GM19043 (cell line): ENCODE measurements around the gene ZNF248.
"Not testable (repeated sequence)": the region's sequence is repeated elsewhere in the genome, so short reads cannot be mapped to it uniquely, and the experiment has no call there.

Experiments used
- ATAC-seq: cut with Tn5 transposase; IDR thresholded peaks from one replicate; pipeline ENCODE4 v1.9.1; 2021; ENCODE audit warnings: low read depth; ENCODE audit not compliant: unreplicated experiment

ZNF248 gene

DNA sequence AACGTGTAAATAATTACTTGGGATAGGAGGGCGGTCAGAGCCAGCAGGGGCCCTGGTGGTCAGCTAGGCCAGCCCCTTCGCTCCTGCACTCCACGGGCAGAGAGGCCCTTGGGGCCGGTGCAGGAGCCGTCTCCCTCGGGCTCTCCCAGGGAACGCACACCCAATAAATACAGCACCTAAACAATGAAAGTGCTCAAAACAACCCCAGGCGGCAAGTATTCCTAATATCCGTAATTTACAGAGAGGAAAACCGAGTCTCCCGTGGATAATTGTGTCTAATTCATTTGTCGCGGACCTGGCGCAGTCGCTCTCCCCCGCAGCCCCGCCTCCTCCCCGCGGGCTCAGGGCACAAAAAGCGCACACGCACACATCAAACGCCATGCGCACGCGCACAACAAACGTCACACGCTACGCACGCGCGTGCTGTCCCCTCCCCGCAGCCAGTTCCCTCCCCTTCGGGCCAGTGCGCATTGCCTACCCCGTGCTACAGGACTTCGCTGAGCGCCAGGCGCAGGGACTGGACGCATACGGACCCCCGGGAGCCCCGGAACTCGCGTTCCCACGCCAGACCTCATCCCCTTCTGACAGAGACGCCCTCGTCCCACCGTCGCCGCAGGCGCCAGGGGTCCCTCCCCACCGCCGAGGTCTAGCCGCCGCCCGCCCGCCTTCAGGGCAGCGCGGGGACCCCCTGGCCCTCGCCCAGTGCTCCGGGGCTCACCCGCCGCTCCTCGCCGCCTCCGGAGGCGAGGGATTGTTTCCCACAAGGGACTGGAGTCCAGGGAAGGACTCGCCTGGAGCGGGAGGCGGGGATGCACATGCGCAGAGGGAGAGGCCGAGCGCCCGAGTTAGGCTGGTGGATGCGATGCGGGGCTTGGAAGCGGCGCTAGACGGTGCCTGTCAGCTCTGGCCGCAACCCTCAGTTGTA is at the start of gene ZNF248:
TSS of gene ZNF248 (minus strand) at position 324 of the 925 bp plus-strand sequence. CDS start 1,300 bp downstream, outside the sequence.
- peak; percentile 91 for ATAC-seq

DNA sequence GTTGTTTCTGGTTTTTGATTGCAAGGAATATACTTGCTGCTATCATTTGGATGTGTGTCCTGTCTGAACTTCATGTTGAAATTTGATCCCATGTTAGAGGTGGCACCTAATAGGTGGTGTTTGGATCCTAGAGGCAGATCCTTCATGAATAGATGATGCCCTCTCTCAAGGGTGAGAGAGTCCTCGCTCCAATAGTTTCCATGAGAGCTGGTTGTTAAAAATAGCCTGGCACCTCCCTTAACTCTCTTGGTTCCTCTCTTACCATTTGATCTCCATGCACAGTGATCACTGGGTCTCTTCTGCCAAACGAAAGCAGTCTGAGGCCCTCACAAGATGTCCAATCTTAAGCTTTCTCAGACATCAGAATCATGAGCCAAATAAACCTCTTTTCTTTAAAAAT is 49.0 kb upstream of the ZNF248 start:
- no peak for ATAC-seq

DNA sequence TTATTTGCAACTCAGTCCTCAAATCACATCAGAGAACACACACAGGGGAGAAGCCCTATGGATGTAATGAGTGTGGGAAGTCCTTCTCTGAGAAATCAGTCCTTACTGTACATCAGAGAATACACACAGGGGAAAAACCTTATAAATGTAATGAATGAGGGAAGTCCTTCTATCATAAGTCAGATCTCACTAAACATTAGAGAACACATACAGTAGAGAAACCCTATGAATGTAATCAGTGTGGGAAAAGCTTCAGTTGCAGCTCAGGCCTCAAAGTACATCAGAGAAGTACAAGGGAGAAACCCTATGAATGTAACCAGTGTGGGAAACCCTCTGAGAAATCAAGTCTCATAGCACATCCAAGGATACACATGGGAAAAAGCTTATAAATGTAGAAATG is 39.0 kb upstream of the ZNF248 start:
- ATAC-seq, result no peak

DNA sequence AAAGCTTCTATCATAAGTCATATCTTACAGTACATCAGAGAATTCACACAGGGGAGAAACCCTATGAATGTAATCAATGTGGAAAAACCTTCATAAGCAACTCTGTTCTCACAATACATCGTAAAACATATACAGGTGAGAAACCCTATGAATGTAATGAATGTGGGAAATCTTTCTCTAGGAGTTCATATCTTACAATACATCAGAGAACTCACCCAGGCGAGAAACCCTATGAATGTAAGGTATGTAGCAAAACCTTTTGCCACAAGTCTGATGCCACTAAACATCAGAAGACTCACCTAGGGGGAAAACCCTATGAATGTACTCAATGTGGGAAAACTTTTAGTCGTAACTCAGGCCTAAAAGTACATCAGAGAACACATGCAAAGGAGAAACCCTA is 38.3 kb upstream of the ZNF248 start:
- ATAC-seq, result no peak

DNA sequence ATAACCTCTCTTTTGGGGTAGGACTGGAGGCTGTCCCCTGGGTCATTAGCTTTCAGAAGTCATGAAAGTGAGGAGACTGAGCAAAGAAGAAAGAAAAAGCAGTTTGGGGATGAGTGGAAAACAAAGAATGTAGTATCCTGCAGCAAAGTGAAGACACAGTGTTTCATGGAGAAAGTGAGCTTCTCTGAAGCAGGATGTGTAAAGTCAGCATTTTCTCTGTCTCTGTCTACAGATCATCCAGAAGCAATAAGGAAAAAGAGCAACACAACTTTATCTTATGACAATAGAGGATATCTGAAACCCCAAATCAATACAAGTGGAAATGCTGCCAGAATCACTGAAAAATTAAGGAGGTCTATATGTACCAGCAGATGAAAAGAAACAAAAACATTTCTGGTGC is 28.4 kb upstream of the ZNF248 start:
- no peak for ATAC-seq

DNA sequence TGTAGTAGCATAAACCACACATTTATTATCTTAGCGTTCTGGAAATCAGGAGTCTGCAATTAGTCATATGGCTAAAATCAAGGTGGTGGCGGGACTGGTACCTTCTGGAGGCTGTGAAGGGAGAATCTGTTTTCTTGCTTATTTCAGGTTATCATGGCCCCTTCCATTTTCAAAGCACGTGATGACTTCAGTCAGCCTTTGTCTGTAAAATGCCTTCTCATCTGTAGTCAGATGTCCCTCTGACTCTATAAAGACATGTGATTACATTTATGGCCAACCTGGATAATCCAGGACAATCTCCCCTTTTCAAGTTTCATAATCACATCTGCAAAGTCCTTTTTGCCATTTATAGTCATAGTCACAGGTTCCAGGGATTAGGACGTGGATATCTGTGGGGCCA is 15.5 kb upstream of the ZNF248 start:
- ATAC-seq, result no peak

DNA sequence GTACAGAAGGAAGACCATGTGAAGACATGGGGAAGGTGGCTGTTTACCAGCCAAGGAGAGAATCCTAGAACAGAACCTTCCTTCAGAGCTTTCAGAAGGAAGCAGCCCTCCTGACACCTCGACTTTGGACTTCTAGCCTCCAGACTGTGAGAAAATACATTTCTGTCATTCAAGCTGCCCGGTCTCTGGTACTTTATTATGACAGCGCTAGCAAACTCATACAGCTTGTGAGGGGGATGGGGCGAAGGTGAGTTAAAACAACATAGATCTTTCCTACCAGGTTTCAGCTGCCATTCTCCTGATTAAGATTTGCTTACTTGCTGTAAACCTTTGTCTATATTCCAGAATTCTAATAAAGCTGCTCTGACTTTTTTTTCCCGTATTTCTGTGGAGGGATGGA is 14.9 kb upstream of the ZNF248 start:
- no peak for ATAC-seq

DNA sequence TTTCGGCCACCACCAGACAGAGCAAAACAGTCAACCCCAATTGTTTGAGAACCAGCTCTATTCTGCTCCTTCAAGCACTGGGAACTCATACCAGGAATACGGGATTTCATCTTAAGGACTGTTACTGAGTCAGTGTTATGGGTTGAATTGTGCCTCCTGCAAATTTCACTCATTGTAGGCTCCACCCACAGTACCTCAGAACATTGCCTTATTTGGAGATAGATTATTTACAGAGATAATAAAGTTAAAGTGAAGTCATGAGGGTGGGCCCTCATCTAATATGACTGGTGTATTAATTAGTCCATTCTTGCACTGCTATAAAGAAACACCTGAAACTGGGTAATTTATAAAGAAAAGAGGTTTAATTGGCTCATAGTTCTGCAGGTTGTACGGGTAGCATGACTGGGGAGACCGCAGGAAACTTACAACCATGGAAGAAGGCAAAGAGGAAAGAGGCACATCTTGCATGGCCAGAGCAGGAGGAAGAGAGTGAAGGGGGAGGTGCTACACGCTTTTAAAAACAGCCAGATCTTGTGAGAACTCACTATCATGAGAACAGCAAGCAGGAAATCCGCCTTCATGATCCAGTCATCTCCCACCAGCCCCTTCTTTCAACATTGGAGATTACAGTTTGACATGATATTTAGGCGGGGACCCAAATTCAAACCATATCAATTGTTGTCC is 14.3 kb upstream of the ZNF248 start:
- ATAC-seq, result no peak

DNA sequence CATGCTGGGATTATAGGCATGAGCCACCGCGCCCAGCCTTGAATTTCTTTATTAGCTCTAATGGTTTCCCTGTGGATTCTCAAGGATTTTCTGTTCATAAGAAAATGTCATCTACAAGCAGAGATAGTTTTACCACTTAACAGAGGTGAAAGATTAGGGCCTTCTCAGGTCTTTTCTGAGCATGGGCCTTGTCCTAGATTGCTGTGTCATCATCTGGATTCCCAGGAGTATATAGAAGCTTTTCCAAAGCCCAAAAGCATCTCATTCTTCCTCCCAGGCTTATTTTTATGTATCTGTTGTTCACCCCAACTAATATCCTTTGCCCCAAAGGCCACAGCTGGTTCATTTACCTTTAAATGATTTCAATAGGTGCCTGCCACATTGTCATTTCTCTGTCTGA is 13.7 kb upstream of the ZNF248 start:
- no peak for ATAC-seq

DNA sequence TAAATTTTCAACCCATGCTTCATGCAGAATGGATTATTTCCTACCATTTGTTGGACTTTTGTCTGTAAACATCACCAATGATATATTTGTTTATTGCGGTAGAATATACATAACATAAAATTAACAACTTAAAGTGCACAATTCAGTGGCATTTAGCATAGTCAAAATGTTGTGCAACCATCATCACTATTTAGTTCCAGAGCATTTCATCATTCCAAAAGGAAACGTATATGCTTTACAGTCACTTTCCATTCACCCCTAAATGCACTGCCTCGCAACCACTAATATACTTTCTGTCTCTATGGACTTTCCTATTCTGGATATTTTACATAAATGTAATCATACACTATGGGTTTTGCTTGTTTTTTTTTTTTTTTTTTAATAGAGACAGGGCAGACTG is 11.4 kb upstream of the ZNF248 start:
- no peak for ATAC-seq

DNA sequence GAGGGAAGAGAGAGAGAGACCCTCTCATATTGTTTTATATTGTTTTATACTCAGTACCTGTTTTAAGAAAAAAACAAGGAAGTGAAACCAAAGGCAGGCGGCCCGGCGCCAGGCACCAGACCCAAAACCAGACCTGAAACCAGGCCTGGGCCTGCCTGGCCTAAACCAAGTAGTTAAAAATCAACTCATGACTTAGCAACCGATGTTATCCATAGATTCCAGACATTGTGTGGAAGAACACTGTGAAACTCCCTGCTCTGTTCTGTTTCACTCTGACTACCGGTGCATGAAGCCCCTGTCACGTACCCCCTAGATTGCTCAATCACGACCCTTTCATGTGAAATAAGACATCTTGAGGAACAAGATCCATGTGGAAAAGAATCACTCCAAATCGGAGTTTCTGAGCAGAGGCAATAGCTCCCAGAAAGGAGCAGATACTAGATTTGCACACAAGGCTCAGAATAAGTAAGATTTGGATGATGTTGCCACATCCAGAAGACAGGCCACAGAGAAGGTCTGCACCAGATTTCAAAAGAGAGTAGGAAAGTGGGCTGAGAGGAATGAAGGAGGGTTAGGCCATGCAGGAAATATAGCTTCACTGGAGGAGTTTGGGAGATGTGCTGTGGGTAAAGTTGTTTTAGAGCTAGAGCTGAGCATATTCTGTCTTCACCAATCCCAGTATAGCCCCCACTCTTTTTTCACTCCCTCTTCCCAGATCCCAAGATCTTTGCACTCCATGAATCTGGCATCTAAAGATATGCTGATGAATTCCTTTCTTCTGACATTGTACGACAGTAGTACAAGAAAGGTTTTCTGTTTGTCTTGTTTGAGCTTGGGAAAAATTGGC is 8.8 kb upstream of the ZNF248 start:
- ATAC-seq, result no peak

DNA sequence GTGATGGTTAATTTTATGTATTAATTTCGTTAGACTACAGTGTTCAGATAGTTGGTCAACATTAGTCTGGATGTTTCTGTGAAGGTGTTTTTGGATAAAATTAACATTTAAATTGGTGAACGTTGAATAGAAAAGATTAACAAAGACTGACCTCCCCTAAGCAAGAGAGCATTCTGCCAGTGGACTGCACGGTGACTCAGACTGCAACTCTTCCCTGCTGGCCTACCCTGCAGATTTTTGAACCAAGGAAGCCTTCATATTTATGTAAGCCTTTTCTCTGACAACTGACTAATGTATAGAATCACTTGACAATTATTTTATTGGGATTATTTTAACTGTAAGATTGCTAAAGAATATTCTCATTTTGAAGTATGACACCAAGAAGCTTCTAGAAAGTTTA is 7.9 kb upstream of the ZNF248 start:
- no peak for ATAC-seq

DNA sequence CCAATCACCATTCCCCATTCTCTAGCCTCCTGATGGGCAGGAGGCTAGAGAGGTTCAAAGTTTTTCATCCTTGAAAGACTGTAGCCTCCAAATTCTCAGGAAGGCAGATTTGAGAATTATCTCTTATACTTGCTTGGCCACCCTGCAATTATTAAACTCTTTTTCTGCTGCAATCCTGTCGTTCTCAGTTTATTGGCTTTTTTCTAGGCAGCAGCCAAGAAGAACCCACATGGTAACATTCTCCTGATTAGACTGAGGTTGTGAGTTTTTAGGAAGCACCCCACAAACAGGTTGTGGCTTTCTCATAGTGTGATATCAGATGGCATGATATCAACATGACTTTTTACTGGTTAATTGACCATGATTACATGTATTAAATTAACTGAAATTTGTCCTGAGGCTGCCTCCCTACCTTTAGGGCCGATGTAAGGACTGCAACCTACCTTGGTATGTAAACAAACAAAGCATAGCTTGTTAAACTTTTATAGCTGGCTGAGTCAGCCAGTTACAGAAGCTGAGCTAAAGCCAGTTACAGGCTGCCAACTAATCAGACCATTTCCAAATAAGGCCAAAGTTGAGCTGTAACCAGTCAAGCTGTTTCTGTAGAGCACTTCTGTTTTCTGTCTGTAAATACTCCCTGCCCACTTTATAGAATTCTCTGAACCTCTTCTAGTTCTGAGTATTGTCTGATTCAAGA is 3.2 kb upstream of the ZNF248 start:
- no peak for ATAC-seq

DNA sequence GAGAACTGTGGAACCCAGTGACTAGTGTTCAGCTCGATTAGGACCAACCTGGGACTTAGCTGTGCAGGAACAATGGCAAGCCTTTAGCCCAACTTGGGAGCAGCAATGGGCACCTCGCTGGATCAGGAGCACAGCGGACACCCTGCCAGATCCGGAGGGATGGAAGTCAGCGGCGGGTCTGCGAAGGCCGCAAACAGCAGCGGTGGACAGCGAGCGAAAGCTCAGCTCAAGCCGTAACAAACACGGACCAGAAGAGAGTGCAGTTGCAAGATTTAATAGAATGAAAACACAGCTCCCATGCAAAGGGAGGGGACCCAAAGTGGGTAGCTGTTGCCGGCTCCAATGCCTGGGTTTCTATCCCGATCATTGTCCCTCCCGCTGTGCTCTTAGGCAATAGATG is 1.9 kb upstream of the ZNF248 start:
- not testable (repeated sequence) for ATAC-seq

DNA sequence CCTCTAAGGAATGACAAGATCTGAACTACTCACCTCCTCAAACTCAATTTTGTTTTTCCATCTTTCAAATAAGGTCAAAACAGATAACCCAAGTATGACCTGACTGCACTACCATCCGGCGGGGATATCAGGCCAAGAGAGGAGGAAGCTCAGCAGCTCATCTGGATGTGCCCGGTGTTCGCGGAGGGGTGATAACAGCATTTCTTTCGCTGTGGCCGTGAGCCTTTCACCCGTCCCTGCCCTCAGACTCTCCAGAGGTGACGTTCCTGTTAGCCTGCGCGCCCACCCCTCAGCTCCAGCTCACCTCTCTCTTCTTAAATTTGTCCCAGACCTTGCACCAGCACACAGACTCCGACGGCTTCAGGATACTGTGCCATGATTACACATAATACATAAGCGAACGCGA is 526 bp downstream of the ZNF248 start:
- ATAC-seq, result peak; percentile 8

DNA sequence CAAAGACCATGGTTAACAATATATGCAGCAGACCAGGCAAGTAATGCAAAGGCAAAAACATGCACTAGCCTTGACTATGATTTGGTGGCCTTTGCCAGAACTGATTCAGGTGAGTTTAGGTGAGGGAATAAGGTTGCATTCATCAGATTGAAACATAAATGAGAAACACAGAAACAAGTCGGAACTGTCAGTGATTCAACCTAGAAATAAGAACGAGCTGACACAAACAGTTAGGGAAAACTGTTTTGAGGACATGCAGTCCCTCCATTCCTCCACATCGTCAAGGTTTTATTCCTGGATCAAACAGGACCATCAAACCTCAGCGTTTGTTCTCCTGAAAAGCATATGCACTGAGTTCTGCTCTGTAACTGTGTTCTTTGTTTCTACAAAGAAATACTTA is 1.8 kb downstream of the ZNF248 start:
- ATAC-seq, result no peak

DNA sequence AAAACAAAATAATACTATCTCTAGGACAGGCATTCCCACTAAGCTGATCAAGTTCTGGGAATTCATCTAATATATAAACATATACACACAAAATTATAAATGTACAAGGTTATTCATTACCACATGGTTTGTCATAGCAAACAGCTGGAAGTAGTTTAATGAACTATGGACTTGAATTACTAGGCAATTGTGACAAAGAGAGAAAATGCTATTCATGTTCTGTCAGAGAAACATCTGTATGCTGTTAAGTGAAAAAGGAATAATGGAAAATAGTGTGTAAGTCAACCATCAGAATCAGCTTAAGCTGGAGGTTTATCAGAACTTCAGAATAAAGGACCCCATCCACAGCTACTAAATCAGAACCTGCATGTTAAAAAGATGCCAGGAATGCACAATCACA is 2.8 kb downstream of the ZNF248 start:
- no peak for ATAC-seq

DNA sequence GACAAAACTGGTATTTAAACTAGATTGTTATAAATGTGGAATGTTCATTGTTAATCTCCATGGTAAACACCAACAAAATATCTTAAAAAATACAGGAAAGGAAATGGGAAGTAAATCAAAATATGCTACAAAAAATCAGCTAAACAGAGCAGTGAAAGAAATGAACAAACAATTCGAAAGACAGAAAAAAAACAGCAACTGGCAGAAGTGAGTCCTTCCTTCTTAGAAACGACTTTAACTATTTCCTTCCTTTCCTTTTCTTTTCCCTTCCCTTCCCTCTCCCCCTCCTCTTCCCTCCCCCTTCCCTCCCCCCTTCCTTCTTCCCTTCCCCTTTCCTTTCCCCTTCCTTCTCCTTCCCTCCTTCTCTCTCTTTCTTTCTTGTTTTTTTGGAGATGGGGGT is 12.8 kb downstream of the ZNF248 start:
- no peak for ATAC-seq

DNA sequence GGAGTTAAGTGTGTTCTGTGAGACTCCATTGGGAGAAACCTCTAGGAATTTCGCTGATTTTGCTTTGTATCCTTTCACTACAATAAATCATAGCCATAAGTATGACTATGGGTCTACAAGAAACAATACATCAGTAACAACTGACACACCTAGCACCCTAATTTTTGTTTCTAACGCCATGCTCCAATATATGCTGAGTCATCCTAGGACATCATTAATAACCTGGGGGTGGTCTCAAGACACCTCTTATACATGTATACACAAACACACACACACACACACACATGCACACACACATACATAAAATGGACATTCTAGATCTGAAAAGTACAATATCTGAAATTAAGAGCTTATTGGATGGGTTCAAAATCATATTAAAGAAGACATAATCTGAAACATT is 18.2 kb downstream of the ZNF248 start:
- no peak for ATAC-seq

DNA sequence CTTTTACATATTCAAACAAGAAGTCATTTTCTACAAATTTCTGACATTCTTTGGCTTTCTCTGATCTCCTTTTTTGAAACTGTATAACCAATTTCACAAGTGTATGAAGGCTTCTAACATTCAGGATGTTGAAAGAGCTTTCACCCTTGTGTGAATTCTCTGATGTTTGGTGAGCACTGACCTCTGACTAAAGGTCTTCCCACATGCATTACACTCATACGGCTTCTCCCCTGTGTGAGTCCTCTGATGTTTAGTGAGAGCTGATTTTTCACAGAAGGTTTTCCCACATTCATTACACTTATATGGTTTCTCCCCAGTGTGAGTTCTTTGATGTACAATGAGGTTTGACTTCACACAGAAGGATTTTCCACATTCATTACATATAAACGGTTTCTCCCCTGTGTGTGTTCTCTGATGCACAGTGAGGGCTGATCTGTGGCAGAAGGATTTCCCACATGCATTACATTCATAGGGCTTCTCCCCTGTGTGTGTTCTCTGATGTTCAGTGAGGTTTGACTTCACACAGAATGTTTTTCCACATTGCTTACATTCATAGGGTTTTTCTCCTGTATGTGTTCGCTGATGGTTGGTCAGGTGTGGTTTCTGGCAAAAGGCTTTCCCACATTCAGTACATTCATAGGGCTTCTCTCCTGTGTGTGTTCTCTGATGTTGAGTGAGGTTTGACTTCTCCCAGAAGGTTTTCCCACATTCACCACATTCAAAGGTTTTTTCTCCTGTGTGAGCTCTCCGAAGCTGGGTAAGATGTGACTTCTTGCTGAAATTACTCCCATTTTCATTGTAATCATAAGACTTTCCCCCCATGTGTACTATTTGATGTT is 25.7 kb downstream of the ZNF248 start:
- ATAC-seq, result no peak
